OCI-LY3 (cell line): Measurements from ENCODE around the gene PEX6.
A peak's percentile ranks its signal among the peaks of the same experiment; 100 is the strongest.

Source experiments
- H2AFZ ChIP-seq: fragments of 200-600, 300-600 bp; shearing (Covaris generic); 2 replicates; pipeline ENCODE4 v1.6.0; 2014; ENCODE audit warnings: antibody characterized with exemption, low read depth, low read length
- H3K27ac ChIP-seq: fragments of 200-600, 300-600 bp; sonication (generic); 2 replicates; pipeline ENCODE4 v1.5.1; 2014; ENCODE audit warnings: mild to moderate bottlenecking, low read length, moderate library complexity, mixed read lengths
- H3K27me3 ChIP-seq: fragments of 200-600, 300-600 bp; sonication (generic); 2 replicates; pipeline ENCODE4 v1.6.1; 2014; ENCODE audit warnings: low read depth, low read length, mixed read lengths
- H3K36me3 ChIP-seq: fragments of 200-600, 300-600 bp; sonication (generic); replicated peaks from 2 replicates; pipeline ENCODE3; 2014; ENCODE audit warnings: low read depth, low read length, mixed read lengths
- H3K4me1 ChIP-seq: fragments of 300-600, 200-600 bp; sonication (generic); 2 replicates; pipeline ENCODE4 v1.6.1; 2014; ENCODE audit warnings: low read length, mixed read lengths
- H3K4me2 ChIP-seq: fragments of 200-600, 300-600 bp; sonication (generic); 2 replicates; pipeline ENCODE4 v1.6.1; 2014; ENCODE audit warnings: low read length, mixed read lengths
- H3K4me3 ChIP-seq: fragments of 300-600, 200-600 bp; sonication (generic); 2 replicates; pipeline ENCODE4 v1.5.1; 2014; ENCODE audit warnings: antibody characterized with exemption, mild to moderate bottlenecking, low read length, moderate library complexity
- H3K79me2 ChIP-seq: fragments of 300-600, 200-600 bp; shearing (Covaris generic); 2 replicates; pipeline ENCODE4 v1.6.1; 2014; ENCODE audit warnings: mild to moderate bottlenecking, low read length, mixed read lengths
- H3K9ac ChIP-seq: fragments of 300-600, 200-600 bp; shearing (Covaris generic); 2 replicates; pipeline ENCODE4 v1.6.0; 2014; ENCODE audit warnings: mild to moderate bottlenecking, low read length, moderate library complexity
- H3K9me3 ChIP-seq: fragments of 200-600, 300-600 bp; shearing (Covaris generic); 2 replicates; pipeline ENCODE4 v1.6.1; 2014; ENCODE audit warnings: low read length, mixed read lengths; ENCODE audit not compliant: insufficient read depth
- H4K20me1 ChIP-seq: fragments of 200-600, 300-600 bp; sonication (generic); 2 replicates; pipeline ENCODE4 v1.6.1; 2016; ENCODE audit warnings: low read length, mixed read lengths; ENCODE audit not compliant: insufficient read depth
- EZH2phosphoT487 ChIP-seq: fragments of 200-600 bp; shearing (Covaris generic); IDR thresholded peaks from 2 replicates; pipeline ENCODE4 v1.6.1; 2018; ENCODE audit warnings: antibody characterized with exemption, mixed run types, low read depth
- TF ChIP-seq, protein P1 (sequence below): fragments of 200-600, 300-600 bp; sonication (generic); IDR thresholded peaks from 2 replicates; pipeline ENCODE4 v1.5.1; 2014; ENCODE audit warnings: antibody characterized with exemption, low read length, low read depth

Gene PEX6

DNA sequence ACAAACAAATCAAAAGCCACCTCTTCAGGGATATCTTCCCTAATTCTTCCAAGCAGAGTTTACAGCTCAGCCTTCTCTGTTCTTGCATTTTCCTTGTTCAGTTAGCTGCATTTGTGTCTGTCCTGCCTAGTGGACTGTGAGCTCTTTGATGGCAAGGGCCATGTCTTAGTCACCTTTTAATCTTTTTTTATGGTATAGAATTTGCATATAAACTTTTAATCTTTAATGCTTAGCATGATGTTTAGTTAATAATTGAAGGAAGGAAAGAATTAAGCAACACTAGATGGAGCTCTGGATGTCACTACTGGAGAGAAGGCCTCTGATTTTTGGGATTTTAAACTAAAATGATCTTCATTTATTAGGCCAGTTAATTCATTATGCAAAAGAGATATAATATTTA lies 17.5 kb upstream of the PEX6 start:
- H2AFZ ChIP-seq: no peak overlapping the region
- no peaks in the 10 kb centered on the region for H4K20me1 ChIP-seq
- H3K27me3 ChIP-seq: no peaks in the 10 kb centered on the region
- no peaks in the 10 kb centered on the region for H3K4me1 ChIP-seq
- no peak overlapping the region for H3K27ac ChIP-seq
- TF ChIP-seq, protein P1, sequence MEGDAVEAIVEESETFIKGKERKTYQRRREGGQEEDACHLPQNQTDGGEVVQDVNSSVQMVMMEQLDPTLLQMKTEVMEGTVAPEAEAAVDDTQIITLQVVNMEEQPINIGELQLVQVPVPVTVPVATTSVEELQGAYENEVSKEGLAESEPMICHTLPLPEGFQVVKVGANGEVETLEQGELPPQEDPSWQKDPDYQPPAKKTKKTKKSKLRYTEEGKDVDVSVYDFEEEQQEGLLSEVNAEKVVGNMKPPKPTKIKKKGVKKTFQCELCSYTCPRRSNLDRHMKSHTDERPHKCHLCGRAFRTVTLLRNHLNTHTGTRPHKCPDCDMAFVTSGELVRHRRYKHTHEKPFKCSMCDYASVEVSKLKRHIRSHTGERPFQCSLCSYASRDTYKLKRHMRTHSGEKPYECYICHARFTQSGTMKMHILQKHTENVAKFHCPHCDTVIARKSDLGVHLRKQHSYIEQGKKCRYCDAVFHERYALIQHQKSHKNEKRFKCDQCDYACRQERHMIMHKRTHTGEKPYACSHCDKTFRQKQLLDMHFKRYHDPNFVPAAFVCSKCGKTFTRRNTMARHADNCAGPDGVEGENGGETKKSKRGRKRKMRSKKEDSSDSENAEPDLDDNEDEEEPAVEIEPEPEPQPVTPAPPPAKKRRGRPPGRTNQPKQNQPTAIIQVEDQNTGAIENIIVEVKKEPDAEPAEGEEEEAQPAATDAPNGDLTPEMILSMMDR: peak; percentile 9; the same call in 1 of the 2 replicates
- TF ChIP-seq EZH2phosphoT487: no peak
- 0 out of 2 replicates have a peak, but pooled peaks cover 2% of the 10 kb centered on the region for H3K79me2 ChIP-seq
- H3K4me3 ChIP-seq: no peak overlapping the region
- H3K9me3 ChIP-seq: no peaks in the 10 kb centered on the region
- no peak overlapping the region for H3K9ac ChIP-seq
- peaks cover 4% of the 10 kb centered on the region for H3K36me3 ChIP-seq
- H3K4me2 ChIP-seq: no peak overlapping the region

DNA sequence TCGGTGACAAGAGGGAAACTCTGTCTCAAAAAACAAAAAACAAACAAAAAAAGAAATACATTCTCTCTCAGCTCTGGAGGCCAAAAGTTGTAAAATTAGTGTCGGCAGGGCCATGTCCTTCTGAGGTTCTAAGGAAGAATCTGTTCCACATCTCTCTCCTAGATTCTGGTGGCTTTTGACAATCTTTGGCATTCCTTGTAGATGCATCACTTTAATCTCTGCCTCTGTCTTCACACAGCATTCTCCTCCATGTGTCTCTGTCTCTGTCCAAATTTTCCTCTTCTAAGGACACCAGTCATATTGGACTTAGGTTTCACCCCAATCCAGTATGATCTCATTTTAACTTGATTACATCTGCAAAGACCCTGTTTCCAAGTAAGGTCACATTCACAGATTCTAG lies 14.5 kb upstream of the PEX6 start:
- no peaks in the 10 kb centered on the region for H3K4me1 ChIP-seq
- 0 out of 2 replicates have a peak, but pooled peaks cover 2% of the 10 kb centered on the region for H3K79me2 ChIP-seq
- no peak overlapping the region for H3K27ac ChIP-seq
- no peak overlapping the region for H3K4me3 ChIP-seq
- no peaks in the 10 kb centered on the region for H3K9me3 ChIP-seq
- 0 out of 2 replicates have a peak, but pooled peaks cover 2% of the 10 kb centered on the region for H4K20me1 ChIP-seq
- H3K9ac ChIP-seq: no peak overlapping the region
- peaks cover 22% of the 10 kb centered on the region for H3K36me3 ChIP-seq
- TF ChIP-seq, protein P1: no peak
- TF ChIP-seq EZH2phosphoT487: no peak
- H2AFZ ChIP-seq: no peak overlapping the region
- no peak overlapping the region for H3K4me2 ChIP-seq
- no peaks in the 10 kb centered on the region for H3K27me3 ChIP-seq

DNA sequence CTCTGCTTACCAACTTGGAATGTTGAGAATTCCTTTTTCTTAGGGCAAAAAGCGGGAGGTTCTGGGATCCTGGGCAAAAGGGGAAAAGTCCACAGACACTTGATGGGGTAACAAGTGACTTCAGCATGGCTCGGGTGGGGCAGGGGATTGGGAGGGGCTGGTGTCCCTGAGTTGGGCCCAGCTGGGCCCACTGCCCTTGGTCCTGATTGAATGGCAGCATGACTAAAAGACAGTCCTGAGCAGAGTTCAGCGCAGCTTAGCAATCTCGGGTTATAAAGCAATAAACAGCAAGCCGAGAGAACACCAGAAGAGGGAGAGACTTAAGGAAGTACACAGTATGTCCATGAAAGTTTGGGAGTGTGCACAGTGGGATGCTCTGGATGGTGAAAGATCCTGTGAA lies 10.9 kb upstream of the PEX6 start:
- 0 out of 2 replicates have a peak, but pooled peaks cover 4% of the 10 kb centered on the region for H4K20me1 ChIP-seq
- H3K9ac ChIP-seq: no peak overlapping the region
- H3K4me3 ChIP-seq: no peak overlapping the region
- peaks cover 33% of the 10 kb centered on the region for H3K36me3 ChIP-seq
- TF ChIP-seq, protein P1: no peak
- no peak for TF ChIP-seq EZH2phosphoT487
- no peaks in the 10 kb centered on the region for H3K9me3 ChIP-seq
- no peak overlapping the region for H3K4me2 ChIP-seq
- no peak overlapping the region for H2AFZ ChIP-seq
- peaks cover 5% of the 10 kb centered on the region for H3K4me1 ChIP-seq
- no peak overlapping the region for H3K27ac ChIP-seq
- H3K27me3 ChIP-seq: no peaks in the 10 kb centered on the region
- H3K79me2 ChIP-seq: peaks cover 16% of the 10 kb centered on the region

DNA sequence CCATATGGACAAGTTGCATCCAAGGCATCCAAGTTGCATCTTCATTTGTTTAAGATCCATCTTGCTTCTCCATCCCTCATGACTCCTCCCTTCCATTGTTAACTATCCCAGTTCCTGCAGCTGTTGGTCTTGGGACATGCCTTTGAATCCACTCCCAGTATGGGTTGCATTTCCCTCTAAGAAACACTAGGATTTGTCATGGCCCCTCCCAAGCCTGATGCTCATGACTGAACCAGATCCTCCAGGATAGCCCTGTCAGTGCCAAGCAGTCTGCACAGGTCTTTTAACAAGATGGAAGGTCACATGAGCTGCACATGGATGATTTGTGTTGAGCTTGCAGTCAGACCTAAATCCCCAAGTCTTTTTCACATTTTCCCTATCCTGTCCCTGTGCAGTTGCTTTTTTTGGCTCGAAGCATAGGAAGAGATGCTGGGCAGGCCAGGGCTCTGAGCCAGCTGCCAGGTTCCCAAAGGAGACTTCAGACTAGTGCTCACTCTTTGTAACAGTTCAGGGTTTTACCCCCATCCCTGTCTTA lies 9.6 kb upstream of the PEX6 start:
- Histone ChIP-seq H2AFZ (no peak overlapping the region), H3K9ac (no peak overlapping the region), H3K79me2 (peaks cover 21% of the 10 kb centered on the region), H3K36me3 (peaks cover 32% of the 10 kb centered on the region), H3K9me3 (no peaks in the 10 kb centered on the region), H3K27ac (no peak overlapping the region), H3K4me2 (no peak overlapping the region), H3K4me3 (no peak overlapping the region), H3K27me3 (no peaks in the 10 kb centered on the region), H4K20me1 (0 out of 2 replicates have a peak, but pooled peaks cover 4% of the 10 kb centered on the region), H3K4me1 (peaks cover 9% of the 10 kb centered on the region)
- TF ChIP-seq, protein P1: no peak
- TF ChIP-seq EZH2phosphoT487: no peak
